Erythroblast (primary cell): Measurements from ENCODE around the gene SAP130.

Experiments
- GATA1 ChIP-seq: IDR thresholded peaks from 2 replicates; pipeline ENCODE4 v1.6.1; 2011; ENCODE audit warnings: low read depth, mild to moderate bottlenecking, control low read depth, low read length, moderate library complexity
- POLR2A ChIP-seq: IDR thresholded peaks from 2 replicates; pipeline ENCODE4 v1.6.1; 2011; ENCODE audit warnings: mild to moderate bottlenecking, low read length

DNA sequence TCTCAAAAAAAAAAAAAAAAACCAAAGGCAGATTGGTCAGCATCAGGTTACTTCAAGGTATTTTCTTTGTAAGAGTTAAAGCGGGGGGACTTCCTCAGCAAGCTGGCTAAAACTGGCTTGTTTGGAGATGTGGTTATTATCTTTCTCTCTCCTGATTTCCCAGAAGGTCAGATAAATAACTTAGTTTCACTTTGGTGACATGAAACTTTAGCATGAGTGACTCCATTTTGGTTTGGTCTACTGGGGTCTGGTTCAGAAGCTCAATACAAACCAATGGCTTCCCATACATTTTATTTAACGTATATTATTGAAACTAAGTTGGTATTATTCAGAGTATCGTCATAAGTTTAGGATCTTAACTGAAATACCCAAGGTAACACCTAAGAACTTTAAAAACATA lies 100.5 kb downstream of the SAP130 start:
- TF ChIP-seq POLR2A (no peak), GATA1 (no peak)
